ENCODE results near the gene CBLB.

CBLB gene

DNA sequence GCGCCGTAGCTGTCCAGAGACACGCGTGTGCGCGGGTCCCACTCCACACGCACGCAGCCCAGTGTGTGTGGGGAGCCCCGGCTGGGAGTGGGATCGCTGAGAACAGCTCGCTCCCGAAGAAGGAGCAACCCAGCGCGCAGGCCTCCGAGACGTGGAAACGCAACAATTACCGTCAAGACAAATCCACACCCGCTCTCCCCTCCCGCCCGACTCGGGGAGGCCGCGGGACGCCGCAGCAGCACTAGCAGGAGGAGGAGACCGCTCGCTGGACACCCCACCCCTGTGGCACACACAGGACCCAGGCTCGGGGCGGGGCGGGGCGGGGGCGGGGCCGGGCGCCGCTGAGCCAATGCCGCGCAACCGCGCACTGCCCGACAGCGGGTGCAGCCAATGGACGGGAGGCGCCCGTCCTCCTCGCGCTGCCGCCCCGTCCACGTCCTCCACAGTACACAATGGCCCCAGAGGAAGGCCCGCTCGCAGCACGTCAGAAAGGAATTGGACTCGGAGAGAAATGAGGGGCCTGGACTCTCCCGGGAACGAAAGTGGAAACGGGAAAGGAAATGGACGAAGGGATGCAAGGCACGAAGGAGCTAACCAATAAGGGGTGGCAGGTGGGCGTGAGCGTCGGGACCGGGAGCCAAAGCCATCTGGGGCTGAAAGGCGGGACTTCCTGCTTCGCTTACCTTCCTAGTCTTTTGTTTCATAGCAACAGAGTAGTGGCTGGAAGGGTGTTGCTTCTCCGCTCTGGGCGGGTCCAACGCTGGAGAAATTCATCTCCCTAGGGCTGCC is at the start of gene CBLB:
TSS of gene CBLB (minus strand) at position 271 of the 789 bp plus-strand sequence. CDS start 1,435 bp downstream, outside the sequence.
- peak; percentile 98 for DNase-seq

DNA sequence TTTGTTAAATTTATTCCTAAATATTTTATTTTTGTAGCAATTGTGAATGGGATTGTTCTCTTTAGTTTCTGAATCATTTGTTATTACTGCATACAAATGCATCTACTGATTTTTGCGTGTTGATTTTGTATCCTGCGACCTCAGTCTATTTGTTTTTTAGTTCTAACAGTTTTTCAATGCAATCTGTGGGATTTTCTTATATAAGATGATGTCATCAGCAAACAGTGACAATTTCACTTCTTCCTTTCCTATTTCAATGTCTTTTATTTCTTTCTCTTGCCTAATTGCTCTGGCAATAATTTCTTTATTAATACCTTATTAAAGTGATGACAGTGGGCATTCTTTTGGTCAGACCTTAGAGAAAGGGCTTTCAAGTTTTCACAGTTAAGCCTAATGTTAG is 48.0 kb upstream of the CBLB start:
- no peak for DNase-seq

DNA sequence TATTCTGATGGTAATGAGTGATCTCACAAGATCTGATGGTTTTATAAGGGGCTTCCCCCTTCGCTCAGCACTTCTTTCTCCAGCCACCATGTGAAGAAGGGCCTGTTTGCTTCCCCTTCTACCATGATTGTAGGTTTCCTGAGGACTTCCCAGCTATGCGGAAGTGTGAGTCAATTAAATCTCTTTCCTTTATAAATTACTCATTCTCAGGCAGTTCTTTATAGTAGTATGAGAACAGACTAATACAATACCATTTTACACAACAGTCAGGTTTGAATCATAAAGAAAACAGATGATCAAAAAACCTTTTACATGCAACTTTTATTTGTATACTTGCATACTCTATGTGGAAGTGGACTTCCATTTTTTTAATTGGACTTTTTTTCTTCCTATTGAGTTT is 46.7 kb upstream of the CBLB start:
- DNase-seq: no peak

DNA sequence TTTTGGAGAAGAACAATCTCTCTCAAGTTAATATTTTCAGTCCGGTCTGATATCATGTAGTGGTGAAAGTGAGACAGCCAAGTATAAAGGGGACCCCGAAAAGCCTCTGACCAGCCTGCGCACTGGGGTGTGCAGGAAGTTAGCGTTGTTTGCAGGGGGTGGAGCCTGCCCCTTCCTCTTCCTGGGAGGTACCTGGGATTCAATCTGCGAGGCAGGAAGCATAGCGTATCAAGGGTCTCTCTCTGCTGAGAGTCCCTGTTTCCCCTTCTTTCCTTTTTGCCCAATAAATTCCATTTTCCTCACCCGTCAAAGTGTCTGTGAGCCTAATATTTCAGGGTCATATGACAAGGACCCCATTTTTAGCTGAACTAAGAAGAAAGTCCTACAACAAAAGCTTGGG is 44.8 kb upstream of the CBLB start:
- no peak for DNase-seq

DNA sequence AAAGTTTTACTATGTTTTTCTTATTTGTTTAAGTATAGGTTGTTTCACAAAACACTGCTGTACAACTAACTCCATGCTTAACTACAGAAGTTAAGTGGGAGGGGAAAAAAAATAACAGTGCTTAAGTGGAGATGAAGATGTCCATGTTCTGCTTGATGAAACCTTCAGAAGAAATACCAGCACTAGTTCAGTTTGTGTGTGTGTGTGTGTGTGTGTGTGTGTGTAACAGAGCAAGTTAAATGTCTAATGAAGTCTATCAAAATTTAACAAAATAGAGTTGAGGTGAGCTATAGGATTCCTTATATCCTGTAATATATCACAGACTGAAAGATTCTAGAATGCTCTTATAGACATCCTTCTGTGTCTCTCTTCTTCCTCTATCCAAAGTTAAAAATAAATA is 44.1 kb upstream of the CBLB start:
- no peak for DNase-seq

DNA sequence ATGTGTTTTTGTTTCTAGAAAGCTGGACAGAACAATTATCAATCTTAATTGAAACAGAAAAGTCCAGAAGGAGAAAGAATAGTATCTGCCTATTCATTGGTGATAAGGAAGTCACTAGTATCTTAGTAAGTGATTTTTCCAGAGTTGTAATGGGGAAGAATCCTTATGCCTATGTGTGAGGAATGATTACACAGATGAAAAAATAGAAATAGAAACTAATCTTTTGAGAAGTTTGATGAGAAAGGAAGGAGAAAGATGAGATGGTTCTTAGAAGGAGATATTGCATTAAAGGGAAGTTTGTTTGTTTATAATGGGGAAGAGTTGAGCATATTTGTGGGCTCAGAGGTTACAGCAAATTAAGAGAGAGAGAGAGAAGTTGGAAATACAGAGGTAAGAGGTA is 42.7 kb upstream of the CBLB start:
- no peak for DNase-seq

DNA sequence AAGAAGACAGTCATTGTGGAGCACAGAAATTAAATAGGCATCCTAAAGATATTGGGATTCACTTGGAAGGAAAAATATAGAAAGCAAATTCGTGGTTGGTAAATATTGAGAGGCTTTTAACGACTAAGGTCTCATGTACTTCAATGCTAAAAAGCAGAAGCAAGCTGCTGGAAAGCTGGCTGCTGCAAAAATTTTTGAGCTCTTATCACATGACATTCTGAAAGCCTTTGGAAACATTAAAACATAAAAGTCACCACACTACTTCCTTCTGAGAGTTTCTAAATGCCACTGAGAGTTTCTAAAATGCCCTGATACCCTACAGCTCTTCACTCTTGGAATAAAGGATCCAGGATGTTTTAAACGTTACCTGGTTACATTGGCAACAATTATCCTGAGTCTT is 39.0 kb upstream of the CBLB start:
- DNase-seq: no peak

DNA sequence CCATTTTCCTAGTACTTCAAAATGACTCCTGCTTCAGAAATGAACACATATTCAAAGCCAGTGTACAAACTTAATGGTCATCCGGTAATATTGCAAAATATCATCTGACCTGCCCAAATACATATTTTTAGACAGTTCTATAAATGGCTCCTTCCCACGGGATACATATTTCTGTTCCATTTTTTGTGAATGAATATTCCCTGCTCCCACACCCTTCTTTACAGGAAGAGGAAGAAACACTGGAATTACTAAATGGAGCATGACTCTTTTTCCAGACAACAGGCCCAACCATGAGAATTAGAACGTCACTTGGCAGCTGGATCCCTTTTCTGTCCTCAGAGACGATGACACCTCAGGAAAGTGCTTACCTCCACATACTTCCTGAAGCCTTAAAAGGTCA is 38.0 kb upstream of the CBLB start:
- peak; percentile 93 for DNase-seq

DNA sequence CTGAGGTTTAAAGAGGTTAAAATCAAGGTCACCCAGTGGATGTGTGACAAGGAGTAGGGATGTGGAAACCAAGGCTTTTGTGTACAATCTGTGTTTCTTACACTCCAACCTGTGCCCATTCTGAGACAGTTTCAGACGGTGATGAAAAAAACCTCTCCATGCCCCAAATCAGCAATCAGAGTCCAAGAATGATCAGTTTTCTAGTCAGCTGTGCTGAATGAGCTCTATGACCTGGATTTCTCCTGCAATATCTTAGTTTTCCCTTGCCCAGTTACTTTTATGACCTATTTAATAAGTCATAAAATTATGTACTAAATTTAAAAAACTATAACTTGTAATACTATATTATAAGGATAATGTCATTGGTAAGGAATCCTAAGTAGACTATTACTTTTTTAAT is 37.5 kb upstream of the CBLB start:
- no peak for DNase-seq

DNA sequence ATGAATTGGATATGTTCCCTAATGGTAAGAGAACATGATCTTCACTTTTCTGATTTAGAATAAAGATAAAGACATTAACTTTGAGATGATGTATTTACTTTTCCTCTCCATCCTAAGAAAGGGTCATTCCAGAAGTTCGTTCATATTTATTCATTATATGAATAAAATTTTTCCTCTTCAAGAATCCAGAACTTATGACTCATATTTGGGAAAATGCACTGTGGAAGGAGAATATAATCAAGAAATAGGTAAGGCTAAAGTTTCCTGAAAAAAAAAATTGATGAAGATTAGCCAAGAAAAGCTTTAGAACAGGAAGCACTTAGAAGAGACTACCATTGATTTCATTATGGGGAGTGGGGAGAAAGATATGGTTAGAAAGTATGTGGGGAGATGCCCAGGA is 36.5 kb upstream of the CBLB start:
- DNase-seq: peak; percentile 21

DNA sequence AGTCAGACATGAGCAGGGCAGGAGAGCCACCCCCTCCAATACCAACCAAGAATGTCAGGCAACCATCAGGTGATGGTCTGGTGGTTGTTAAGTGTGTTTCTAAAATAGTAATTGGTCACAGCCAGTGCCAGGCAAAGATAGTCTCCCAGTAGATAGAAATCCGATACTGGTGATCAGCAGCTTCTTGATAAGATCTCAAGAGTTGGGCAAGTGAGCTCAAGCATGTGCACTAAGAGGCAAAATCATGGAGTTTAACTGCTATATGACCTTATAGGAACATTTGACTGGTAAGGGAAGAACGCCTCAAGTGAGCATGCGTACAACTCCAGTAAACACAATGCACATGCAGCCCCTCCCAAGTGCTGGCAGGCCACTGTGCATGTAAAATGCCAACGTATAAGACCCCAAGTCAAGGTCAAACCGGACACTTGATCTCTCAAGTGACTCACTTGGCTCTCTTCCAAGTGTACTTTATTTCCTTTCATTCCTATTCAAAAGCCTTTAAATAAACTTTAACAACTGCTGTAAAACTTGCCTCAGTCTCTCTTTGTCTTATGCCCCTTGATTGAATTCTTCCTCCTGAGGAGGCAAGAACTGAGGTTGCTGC is 36.0 kb upstream of the CBLB start:
- DNase-seq: no peak

DNA sequence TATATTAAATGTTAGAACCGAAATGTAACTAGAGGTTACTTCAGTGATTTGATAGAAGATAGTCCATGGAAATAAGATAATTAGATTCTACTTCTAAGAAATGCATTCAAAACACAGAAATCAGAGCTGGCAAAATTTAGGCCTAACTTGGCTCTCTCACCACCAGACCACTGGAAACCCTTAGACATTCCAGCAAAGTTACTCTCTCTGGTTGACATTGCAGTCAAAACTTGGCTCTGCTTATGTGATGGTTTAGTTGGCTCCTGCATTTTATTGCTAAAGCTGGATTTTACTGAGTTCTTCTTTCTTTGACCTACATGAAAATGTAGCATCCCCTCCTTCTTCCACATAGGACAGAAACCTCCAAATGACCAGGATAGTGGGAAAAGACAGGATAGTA is 35.4 kb upstream of the CBLB start:
- peak; percentile 40 for DNase-seq

DNA sequence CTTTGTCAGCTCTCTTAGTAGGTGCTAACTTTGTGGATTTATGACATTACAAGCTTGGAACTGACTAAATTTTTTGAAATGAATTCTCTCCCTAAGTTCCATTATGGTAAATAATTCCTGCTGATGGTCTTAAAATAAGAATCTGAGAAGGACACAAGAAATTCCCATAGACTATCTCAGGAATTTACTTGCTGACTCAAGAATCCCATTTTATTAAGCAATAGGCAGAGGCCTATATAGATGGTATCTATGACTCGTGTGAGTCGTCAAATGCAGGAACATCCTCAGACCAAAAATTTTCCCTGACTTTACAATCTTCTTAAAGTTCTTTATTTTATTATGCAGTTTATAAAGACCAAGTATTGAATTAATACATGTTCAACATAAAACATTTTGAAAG is 30.7 kb upstream of the CBLB start:
- DNase-seq: peak; percentile 92

DNA sequence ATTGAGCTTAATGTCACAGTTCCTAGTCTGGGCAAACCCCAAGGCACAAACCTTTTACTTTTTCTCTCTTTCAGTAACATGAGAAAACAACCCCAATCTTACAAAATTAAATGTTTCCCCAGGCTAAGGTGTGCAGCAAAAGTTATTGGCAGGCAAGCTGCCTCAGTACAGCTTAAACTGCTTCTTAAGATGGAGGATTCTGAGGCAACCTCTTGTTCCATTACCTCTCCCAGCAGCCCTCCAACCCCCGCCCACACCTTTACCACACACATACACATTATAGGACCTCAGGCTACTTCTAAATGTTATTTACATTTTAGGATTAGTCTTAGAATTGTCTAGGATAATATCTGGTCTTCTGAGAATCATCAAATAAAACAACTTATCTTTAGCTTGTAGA is 22.3 kb upstream of the CBLB start:
- no peak for DNase-seq

DNA sequence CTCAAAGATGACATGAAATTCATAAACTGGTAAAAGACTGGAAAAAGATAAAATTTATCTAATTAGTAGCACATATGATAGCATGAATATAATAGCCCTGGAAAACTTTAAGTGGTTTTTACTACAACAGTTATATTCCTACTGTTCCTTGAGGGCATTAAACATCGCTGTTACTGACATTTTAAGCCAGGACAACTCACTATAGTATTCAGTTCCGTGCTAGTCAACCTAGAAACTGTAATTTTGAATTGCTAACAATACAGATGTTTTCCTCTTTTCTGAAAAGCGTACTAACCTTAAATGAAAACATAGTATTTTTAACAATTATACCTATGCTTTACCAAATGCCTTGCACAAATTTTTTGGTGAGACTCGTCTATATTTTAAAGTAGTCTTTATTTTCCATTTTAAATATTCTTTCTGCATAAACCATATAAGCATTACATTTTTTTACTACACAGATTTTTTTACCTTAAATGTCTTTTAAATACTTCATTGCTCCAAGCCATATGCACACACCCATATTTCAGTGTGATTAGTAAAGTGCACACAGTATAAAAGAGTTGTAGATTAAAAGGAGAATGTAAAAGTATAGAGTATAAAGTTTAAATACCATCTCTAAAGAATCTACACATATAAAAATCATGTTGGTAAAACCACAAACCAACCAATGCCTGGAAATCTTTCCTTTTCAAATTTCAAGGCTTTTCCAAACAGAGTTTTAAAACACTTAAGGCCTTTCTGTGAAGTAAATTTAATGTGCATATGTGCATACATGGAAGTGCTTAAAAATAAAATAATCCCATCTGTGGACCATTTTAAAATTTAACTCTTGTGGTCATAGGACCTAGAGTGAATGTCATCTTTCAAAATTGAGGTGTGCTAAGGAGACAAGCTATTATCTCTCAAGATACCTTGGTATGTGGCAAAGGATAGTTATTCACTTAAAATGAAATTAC is 20.1 kb upstream of the CBLB start:
- no peak for DNase-seq

DNA sequence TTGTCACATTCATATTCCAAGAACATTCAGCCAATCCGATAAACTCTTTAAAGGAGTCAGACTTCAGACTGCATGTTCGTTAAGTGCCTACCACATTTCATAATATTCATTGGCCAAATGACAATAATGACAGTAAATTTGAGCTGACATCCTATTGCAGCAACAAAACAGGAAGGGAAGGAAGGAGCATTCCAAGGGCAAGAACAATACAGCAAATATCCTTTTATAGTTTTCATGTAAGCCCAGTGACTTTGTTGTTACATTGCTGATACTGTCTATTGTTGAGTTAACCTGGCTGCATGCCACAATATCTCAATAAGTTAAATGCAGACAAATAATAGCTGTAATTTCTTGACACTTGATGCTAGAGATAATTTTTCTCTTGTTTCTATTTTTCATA is 16.4 kb upstream of the CBLB start:
- DNase-seq: no peak

DNA sequence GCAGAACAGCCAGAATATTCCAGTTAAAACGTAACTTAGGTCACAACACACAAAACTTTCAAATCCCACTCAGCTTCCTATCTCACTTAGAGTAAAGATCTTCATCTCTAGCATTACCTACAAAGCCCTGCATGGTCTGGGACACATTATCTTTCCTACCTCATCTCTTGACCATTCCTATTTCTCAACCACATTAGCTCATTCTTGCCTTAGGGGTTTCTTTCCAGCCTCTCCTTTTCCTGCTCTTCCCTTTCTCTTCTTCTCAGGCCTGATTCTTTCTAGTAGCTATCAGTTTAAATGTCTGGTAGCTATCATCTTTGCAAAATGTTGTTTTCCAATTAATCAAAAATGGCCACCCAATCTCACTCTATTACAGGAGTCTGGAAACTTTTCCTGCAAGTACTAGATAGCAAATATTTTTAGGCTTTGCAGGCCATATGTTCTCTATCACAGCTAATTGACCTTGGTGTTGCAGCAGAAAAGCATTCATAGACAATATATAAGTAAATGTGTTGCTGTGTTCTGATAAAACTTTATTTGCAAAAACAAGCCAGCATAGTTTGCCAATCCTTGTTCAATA is 15.1 kb upstream of the CBLB start:
- no peak for DNase-seq

DNA sequence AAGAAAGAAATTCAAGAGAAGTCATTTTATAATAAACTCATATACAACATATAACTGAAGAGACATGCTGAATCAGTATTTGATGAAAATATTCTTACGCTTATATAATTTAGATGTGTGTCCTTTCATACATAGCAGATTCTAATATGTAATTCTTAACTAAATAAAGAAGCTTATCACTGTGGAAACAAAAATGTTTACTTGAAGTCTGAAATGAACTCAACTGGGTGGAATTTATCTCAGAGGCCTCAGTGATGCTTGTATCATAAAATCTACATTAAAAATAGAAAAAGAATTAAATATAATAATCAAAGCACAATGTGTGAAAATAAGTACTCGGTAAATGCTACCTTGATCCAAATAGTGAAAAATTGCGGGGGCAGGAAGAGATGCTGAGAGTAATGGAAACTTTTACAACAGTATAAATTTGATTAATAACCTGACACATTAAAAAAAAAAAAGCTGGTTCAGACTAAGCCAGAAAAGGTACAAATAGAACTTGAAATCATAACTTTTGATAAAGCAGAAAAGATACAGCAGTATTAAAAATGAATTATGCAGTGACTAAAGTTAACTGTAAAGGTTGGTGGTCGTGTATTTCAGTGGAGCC is 12.0 kb upstream of the CBLB start:
- DNase-seq: no peak

DNA sequence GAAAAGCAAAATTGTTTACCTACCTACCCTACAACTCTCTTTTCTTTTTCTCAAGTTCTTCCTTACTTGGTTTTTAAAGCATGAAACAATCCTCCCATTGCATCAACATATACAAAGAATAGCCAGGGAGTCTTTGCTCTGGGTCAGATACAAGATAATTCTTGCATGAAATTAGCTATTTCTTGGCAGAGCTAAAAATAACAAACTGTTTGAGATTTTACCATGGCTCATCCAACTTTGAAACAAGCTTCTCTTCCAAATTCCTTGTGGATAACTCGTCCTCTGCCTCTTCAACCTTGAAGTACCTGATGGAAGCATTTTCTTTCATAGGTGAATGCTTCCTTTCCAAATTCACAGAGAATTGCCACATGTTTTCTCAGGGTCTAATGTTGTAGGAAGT is 9.2 kb upstream of the CBLB start:
- peak; percentile 39 for DNase-seq

DNA sequence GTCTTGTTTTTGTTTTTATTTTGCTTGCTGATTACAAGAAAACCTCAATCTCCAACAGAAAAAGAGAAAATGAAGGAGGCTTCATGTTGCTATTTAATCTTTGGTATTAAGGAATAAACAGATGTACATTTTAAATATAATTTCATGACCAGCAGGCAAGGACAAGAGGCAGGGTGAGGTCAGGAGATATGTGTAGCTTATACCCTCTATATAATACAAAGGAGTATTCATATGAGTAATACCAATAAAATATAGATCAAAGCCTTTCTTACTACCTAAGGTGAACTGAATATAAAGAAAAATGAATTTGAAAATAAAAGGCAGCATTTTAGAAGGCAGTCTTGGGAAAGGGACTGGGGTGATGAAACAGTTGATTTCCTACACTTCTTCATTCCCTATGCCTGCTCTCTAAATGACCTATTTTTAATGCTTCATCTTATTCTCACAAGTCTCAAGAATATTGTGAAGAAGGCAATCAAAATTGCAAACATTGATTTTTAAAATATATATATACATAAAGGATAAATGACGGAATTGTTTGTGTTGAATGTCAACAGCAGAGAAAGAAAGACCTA is 8.6 kb upstream of the CBLB start:
- no peak for DNase-seq

DNA sequence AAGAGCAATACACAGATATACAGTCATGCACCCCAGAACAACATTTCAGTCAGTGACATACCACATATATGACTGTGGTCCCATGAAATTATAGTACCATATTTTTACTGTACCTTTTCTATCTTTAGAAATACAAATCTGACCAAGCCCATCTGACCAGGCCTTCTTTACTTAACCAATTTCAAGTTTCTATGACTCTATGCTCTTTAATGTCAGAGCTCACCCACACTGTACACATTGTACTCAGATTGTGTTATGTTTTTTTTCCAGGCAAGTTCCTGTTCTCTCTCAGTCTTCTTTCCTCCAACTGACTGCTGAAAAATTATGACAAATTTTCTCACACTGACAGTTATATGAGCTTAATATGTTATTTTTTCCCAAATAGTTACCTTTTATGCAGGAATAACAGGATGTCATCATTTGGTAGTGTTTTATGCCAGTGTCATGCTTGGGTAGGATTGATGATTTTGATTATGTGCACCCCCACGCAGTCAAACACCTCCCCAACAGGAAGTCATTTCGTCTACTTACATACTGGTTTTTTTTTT is 8.0 kb upstream of the CBLB start:
- DNase-seq: no peak

All from fibroblast of upper back skin (primary cell).